Measurements from ENCODE around the gene PCDHB16. TPM values are rescaled to one million over a fixed set of nuclear protein-coding genes. Genes with fewer than 3 reads are reported as not detected.
"Not testable (repeated sequence)": the region's sequence is repeated elsewhere in the genome, so short reads cannot be mapped to it uniquely, and the experiment has no call there.

The PCDHB16 gene
- total and polyA plus RNA-seq, 2 of the 4 experiments (the other 2 are of a cell fraction) = 0.18 to 0.36 TPM

DNA sequence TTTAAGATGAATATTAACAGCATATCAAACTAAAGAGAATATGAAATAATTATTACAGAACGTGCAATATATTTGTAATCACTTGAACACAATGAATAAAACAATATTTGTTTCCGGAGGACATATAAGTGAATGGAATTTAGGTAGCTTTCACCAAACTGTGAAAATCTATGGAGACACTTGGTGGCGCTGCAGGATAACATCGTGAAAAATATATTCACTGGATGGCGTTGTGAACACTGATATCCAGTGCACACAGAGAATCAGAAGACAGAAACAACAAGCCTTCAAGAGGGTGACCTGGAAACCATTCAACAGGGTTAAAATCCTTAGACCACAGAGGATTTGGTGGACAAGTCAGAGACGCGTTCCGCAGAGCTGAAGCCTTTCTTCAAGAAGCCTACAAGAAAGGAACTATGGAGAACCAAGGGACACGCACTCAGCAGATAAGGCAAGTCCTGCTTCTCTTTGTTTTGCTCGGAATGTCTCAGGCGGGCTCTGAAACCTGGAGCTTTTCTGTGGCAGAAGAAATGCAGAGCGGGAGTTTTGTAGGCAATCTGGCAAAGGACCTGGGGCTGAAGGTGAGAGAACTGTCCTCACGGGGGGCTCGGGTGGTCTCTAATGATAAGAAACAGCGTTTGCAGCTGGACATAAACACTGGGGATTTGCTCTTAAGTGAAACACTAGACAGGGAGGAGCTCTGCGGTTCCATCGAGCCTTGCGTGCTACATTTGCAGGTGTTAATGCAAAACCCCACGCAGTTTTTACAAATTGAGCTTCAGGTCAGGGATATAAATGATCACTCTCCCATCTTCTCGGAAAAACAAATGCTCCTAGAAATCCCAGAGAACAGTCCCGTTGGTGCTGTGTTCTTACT is 17.4 kb downstream of the PCDHB16 start, which contains the start of gene PCDHB11 (continued):
- no peak for TF ChIP-seq MAFK (IDR thresholded peaks at IDR 0.05; ENCODE audit: low read depth, low read length)

- H2BK20ac ChIP-seq (ENCODE audit: low read depth, low read length); H4K5ac ChIP-seq (ENCODE audit: low read depth, low read length); H4K8ac ChIP-seq (ENCODE audit: low read depth in 2 of 2, low read length in 2 of 2); H3K4ac ChIP-seq (ENCODE audit: low read depth, low read length); in situ Hi-C loops (cut with MboI; ENCODE audit: low sequenced_read_pairs); H3K79me1 ChIP-seq (ENCODE audit: low read depth in 1 of 2, low read length in 2 of 2); H3K4me3 ChIP-seq (ENCODE audit: insufficient read depth, low read depth, low read length); H2AK9ac ChIP-seq (replicated peaks; ENCODE audit: low read depth, low read length, poor library complexity); intact Hi-C loops (cut with micrococcal nuclease); DNase-seq; H3K14ac ChIP-seq (replicated peaks; ENCODE audit: low read depth, low read length); H3K27ac ChIP-seq (ENCODE audit: insufficient read depth, low read length); H2BK15ac ChIP-seq (ENCODE audit: low read depth, low read length); CTCF ChIA-PET; POLR2A ChIA-PET (ENCODE audit: unreplicated experiment); H2AFZ ChIP-seq (replicated peaks; ENCODE audit: low read length, poor library complexity); H4K91ac ChIP-seq (ENCODE audit: insufficient read depth, low read depth, low read length); dilution Hi-C loops (cut with HindIII; ENCODE audit: low sequenced_read_pairs, unreplicated experiment); H3K36me3 ChIP-seq (ENCODE audit: control insufficient read depth, insufficient read depth, low read length); H2BK5ac ChIP-seq (ENCODE audit: low read depth, low read length, poor library complexity, severe bottlenecking); H3K23ac ChIP-seq (ENCODE audit: low read depth, low read length); H3K9ac ChIP-seq (ENCODE audit: low read depth, low read length); H3K9me1 ChIP-seq (ENCODE audit: insufficient read depth, low read length); BruUV-seq (replicated peaks); H3K56ac ChIP-seq (ENCODE audit: extremely low read depth, insufficient read depth, low read length); H2AK5ac ChIP-seq (ENCODE audit: low read depth, low read length); H3K4me2 ChIP-seq (ENCODE audit: low read depth, low read length); ATAC-seq (ENCODE audit: low read depth); H2BK120ac ChIP-seq (ENCODE audit: low read depth, low read length); H3K18ac ChIP-seq (ENCODE audit: low read depth, low read length); H3K27me3 ChIP-seq (ENCODE audit: control insufficient read depth, insufficient read depth, low read length); H3K4me1 ChIP-seq (ENCODE audit: control insufficient read depth, insufficient read depth, low read length); H4K20me1 ChIP-seq (ENCODE audit: insufficient read depth, low read length): not testable (repeated sequence)
- H3K9me3 ChIP-seq (ENCODE audit: control insufficient read depth, insufficient read depth, low read length) = peaks cover 13% of the 10 kb centered on the region
- 12% methylated on average over 8 of the region's 38 CpGs; no CpG with 5 or more reads in 1 of the 2 experiments for WGBS, 2 experiments (ENCODE audit: extremely low coverage in 2 of 2, insufficient read length in 1 of 2)
These were observed 18.9 kb downstream of the PCDHB16 start for GRCh38 chr5:141201126-141201525.

GRCh38 chr5:141201646-141202045 is 19.5 kb downstream of the PCDHB16 start:
- H4K5ac ChIP-seq (ENCODE audit: low read depth, low read length); ATAC-seq (ENCODE audit: low read depth); H2BK15ac ChIP-seq (ENCODE audit: low read depth, low read length); H3K27ac ChIP-seq (ENCODE audit: insufficient read depth, low read length); BruUV-seq (replicated peaks); H3K27me3 ChIP-seq (ENCODE audit: control insufficient read depth, insufficient read depth, low read length); H2BK120ac ChIP-seq (ENCODE audit: low read depth, low read length); H4K8ac ChIP-seq (ENCODE audit: low read depth in 2 of 2, low read length in 2 of 2); intact Hi-C loops (cut with micrococcal nuclease); H3K79me1 ChIP-seq (ENCODE audit: low read depth in 1 of 2, low read length in 2 of 2); H2AFZ ChIP-seq (replicated peaks; ENCODE audit: low read length, poor library complexity); H2BK20ac ChIP-seq (ENCODE audit: low read depth, low read length); H3K4me3 ChIP-seq (ENCODE audit: insufficient read depth, low read depth, low read length); H2BK5ac ChIP-seq (ENCODE audit: low read depth, low read length, poor library complexity, severe bottlenecking); H3K4ac ChIP-seq (ENCODE audit: low read depth, low read length); CTCF ChIA-PET; H3K4me1 ChIP-seq (ENCODE audit: control insufficient read depth, insufficient read depth, low read length); H3K36me3 ChIP-seq (ENCODE audit: control insufficient read depth, insufficient read depth, low read length); H3K56ac ChIP-seq (ENCODE audit: extremely low read depth, insufficient read depth, low read length); H3K9ac ChIP-seq (ENCODE audit: low read depth, low read length); H4K91ac ChIP-seq (ENCODE audit: insufficient read depth, low read depth, low read length); in situ Hi-C loops (cut with MboI; ENCODE audit: low sequenced_read_pairs); H3K14ac ChIP-seq (replicated peaks; ENCODE audit: low read depth, low read length); dilution Hi-C loops (cut with HindIII; ENCODE audit: low sequenced_read_pairs, unreplicated experiment); POLR2A ChIA-PET (ENCODE audit: unreplicated experiment); H3K4me2 ChIP-seq (ENCODE audit: low read depth, low read length); DNase-seq; H4K20me1 ChIP-seq (ENCODE audit: insufficient read depth, low read length); H2AK9ac ChIP-seq (replicated peaks; ENCODE audit: low read depth, low read length, poor library complexity); H3K18ac ChIP-seq (ENCODE audit: low read depth, low read length); H3K23ac ChIP-seq (ENCODE audit: low read depth, low read length); H2AK5ac ChIP-seq (ENCODE audit: low read depth, low read length); H3K9me1 ChIP-seq (ENCODE audit: insufficient read depth, low read length): not testable (repeated sequence)
- peaks cover 13% of the 10 kb centered on the region for H3K9me3 ChIP-seq (ENCODE audit: control insufficient read depth, insufficient read depth, low read length)
- 28% methylated on average over 8 of the region's 35 CpGs; no CpG with 5 or more reads in 1 of the 2 experiments for WGBS, 2 experiments (ENCODE audit: extremely low coverage in 2 of 2, insufficient read length in 1 of 2)

Measured in IMR-90 (cell line).